Left renal cortex interstitium (tissue), 4 donors: Measurements from ENCODE around the gene SLC6A8. TPM values are rescaled to one million over a fixed set of nuclear protein-coding genes. Genes with fewer than 3 reads are reported as not detected.
A peak's percentile ranks its signal among the peaks of the same experiment; 100 is the strongest.
"Not testable (repeated sequence)": the region's sequence is repeated elsewhere in the genome, so short reads cannot be mapped to it uniquely, and the experiment has no call there.

ENCODE experiments used
- DNase-seq, 4 donors: peaks; one replicate each; pipeline ENCODE4 v3.0.0-alpha.2; 2013; ENCODE audit warnings: low read depth in 4 of 4, low spot score in 2 of 4, missing footprints in 1 of 4
- polyA plus RNA-seq, 4 donors: library from polyadenylated mRNA; unstranded; fragments of 120-200 nt; gene quantifications; one replicate each; pipeline ENCODE4 v1.2.1, GENCODE V29; 2013; ENCODE audit not compliant: insufficient read length in 4 of 4

Gene SLC6A8
- polyA plus RNA-seq, 4 donors = 44.6 to 65.3 (median 54.8) TPM

DNA sequence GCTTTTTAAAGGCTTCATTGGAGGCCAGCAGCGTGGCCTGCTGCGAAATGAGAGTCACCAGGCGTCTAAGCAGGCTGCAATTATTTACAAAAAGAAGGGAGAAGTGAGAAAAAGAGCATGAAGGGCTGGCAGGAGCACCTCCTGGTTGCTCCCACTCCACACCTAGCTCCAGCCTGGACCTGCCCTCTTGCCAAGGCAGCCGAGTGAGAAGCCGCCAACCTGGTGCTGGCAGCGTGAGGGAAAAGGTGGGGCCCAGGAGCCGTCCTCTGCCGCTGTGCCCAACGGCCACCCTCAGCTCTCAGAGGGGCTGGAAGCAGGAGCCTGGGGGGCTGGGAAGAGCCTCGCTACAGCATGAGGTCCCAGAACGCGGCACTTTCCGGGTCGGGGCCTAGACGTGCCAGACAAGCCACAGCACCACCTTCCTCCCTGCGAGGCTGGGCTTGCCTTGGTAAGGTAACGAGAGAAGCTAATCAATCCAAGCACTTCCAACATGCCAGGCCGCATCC lies 16.3 kb downstream of the SLC6A8 start:
- no peak for DNase-seq

DNA sequence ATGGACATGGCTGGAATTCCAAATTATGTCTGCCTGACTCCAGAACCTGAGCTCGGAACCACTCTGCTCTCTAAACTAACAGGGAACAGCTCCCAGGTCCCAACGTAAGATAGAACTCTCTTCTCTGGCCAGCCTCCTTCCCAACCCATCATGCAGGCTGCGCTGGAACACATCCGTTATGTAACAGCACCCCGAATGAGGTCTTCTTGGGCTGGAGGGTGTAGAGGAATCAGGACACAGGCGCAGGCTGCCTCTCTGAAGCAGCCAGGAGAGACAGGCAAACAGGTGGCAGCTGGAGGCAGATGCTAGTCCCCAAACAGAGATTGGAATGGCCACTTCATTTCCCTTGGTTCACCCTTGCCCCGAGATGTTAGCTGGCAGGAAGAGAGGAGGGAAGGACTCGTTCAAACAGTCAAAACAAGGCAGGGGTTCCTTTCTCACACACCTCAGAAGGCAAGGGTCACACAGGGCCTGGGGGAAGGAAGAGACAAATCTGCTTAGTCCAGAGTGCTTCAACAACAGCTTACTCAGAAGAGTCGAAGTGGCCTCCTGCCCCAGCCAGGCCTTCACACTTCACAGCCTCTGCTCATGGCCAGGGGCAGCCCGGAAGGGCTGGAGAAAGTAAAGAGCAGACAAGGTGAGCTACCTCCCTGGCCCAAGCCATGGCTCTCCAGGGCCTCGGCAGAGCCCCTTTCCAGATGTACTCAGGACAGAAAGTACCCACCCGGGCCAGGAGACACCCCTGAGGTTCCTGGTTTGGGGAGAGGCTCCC lies 17.1 kb downstream of the SLC6A8 start:
- not testable (repeated sequence) for DNase-seq

DNA sequence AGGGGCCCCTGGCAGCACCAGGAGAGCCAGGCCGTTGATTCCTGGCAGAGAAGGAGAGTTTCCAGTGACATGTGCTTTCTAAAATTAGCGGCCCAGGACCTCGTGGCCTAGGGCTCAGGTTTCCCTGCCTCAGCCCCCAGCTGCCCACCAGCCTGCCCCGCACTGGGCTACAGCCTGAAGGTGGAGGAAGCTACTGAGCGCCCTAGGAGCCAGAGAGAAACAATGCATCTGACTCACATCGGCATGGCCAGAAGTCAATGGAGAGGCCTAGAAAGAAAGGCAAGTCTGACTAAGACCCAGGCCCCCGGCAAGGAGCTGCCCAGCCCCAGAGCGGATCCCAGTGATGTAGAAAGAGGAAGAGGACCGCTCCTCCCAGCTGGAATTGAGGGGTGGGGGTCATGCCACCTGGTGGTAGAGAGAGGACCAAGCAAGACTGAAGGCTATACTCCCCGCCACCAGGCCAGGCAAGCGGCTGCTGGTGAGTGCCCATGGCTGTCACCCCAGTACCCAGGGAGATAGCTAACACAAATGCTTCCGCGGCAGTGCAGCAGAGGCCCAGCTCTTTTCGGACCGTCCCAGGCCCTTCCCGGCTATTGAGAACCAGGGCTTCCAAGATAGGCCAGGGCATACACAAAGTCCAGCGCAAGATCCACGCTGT lies 17.8 kb downstream of the SLC6A8 start:
- DNase-seq = not testable (repeated sequence)

DNA sequence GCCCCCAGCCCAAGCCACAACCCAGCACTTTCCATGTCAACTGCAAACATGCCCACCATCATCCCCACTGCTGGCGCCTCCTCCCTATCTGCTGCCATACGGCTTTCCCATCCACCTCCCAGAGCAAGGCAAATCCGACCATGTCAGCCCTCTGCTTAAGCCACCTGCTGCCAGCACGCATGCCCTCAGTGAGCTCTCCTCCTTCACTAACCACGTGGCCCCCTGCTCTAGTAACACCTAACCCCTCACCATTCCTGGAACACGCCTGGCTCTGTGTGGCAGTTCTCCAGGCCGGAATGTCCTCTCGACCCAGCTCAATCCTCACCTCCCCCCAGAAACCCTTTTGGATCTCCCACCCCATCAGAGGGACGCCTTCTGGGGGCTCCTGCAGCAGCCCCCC lies 19.1 kb downstream of the SLC6A8 start:
- no peak for DNase-seq

DNA sequence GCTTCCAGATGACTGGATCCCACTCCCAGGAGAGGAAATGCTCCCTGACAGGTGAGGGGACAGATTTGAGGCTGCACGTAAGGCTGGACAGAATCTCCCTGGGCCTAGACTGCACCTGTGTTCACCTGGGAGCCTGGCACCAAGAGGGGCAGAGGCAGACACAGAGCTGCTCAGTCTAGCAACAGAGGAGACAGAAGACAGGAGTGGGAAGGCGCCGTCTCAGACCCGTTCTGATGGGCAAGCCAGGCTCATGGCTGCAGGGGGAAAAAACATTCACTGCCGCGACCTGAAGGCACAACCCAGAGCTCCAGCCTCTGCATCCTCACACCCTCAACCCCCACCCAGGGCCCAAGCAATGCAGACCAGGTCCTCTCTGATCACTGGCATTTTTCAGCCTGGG lies 19.7 kb downstream of the SLC6A8 start:
- DNase-seq = no peak

DNA sequence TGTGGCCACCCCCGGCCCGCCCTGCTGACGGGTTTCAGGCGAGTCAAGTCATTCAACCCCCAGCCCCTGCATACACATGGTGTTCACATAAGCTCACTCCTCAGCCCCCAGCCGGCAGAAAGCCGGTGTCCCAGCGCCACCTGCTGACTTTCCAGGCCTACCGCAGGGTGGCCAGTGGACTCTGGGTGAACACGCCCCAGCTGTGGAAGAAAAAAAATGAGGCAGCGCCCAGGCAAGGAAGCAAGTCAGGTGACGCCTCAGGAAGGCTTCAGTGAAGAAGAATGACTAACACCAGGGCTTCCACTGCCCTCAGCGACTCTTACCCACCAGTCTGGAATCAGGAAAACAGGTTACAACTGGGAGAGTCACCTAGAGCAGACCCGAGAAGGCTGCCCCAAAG lies 20.7 kb downstream of the SLC6A8 start:
- no peak for DNase-seq

DNA sequence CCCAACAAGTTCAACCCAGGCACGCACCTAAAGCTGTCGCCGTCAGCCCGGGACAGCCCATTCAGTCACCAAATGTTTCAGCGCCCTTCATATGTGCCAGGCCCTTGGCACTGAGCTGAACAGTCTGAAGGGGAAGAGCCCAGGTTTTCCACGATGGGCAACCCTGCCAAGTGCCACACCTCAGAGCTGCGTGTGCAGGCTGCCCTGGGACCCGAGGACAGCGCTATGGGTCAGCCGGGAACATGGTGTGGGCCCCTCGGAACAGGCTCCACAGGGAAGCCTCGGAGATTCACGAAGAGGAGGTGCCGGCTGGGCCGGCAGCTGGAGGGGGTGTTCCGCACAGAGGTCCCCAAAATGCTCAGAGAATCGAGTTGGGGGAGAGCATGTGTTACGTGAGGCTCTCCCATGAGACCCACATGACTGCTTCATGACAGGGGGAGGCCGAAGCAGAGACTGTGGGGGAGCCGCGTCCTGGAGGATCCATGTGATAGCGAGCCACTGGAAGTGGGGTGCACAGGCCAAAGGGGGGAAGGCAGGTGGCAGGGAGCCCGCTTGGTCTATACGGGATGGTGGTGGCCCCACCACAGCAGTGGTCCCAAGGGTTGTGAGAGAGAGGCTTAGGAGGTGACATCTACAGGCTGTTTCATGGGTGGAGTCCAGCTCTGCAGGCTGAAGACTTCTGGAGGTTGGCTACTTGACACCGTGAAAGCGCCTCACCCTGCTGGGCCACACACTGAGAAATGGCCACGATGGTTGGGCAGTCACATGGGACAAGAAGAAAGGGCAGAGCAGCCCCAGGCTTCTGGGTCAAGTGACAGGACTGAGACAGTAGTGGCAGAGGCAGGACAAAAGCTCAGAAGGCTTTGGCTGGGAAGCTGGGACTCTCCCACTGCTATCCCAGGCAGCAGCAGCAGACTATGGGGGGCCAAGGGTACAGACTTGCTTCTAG lies 22.3 kb downstream of the SLC6A8 start:
- no peak for DNase-seq

DNA sequence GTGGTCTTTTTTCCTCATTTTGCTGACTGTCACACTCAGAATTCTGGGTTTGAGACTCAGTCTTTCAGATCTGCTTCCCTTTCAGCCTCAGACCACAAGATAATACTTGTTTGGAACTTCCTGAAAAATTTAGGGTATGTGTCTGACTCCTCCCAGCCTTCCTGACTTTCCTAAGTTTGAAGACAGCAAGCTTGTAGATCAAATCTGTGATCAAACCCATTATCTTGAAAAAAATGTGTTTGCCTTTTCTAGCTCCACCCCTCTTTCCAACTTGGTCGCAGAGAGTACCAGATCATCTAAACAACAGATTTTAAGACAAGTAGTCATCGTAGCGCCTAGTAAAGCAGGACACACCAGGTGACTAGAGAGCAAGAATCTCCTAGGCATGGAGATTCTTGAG lies 26.5 kb downstream of the SLC6A8 start:
- no peak for DNase-seq

DNA sequence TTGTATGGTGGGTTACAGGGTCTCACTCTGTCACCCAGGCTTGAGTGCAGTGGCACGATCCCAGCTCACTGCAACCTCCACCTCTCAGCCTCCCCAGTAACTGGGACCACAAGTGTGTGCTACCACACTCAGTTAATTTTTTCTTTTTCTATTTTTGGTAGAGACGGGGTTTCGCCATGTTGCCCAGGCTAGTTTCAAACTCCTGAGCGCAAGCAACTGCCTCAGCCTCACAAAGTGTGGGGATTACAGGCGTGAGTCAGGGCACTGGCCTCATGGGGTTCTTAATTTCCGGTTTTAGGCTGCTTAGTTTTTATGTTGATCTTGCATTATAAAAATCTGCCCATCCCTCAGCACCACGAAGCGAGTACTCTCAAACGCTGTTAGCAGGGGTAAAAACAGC lies 29.7 kb downstream of the SLC6A8 start:
- no peak for DNase-seq

DNA sequence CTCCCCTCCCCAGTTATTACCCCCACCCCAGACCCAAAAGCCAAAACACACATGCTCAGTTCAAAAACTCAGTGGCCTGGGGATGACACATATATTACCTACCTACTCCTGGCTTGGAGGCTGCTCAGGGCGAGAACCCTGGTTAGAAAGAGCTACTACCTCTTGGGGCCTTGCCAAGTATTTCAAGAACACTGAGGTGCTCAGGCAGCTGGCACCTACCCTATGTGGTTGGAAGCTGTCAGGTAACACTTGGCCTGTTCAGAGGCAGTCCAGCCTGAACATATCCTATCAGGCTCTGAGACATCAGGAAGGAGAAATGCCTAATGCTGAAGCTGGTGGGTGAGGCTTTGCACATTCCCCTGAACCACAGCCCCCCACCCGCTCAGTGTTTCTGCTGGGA lies 31.5 kb downstream of the SLC6A8 start:
- DNase-seq = no peak

DNA sequence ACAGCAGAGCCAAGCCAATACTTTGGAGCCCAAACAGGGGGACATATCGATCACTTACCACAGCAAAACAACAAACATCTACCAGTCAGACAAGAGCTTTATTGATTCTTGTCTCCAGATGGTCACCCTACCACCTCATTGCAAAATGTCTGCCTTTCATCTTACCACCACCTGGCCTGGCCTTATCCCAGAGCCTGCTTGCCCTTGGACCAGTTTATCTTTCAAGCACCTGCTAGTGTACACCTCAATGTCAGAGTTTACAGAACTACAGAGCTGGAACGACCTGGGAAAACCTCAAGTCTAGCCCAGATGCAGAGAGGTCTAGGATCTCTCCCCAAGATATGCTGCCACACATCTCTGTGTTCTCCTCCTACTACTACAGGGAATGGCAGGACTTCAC lies 32.0 kb downstream of the SLC6A8 start:
- no peak for DNase-seq

DNA sequence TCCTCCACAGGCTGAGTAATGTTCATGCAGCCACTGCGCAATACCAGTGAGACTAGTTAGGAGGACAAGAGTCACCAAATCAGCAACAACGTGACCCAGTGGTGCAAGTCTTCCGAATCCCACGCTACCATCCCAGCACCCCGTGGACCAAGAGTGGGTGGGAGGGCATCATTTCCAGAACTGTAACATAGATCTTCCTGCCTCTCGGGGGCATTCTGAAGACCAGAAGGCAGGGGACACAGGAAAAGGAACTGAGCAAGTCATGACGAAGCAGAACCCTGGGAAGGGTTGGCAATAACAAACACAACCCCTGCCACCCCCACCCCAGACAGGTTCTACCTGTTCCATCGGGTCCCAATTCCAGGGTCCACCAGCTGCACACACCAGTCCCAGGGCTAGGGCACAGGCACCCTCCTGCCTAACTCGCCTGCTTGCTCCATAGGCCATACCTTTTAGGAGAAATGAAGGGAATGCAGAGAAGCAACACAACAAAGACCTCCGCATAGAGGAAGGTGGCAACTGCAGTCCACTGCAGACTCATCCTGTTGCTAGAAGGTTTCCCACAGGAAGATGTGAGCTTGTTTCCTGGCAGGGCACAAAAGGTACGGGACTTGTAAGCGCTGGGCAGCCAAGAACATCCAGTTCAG lies 35.1 kb downstream of the SLC6A8 start:
- no peak for DNase-seq

DNA sequence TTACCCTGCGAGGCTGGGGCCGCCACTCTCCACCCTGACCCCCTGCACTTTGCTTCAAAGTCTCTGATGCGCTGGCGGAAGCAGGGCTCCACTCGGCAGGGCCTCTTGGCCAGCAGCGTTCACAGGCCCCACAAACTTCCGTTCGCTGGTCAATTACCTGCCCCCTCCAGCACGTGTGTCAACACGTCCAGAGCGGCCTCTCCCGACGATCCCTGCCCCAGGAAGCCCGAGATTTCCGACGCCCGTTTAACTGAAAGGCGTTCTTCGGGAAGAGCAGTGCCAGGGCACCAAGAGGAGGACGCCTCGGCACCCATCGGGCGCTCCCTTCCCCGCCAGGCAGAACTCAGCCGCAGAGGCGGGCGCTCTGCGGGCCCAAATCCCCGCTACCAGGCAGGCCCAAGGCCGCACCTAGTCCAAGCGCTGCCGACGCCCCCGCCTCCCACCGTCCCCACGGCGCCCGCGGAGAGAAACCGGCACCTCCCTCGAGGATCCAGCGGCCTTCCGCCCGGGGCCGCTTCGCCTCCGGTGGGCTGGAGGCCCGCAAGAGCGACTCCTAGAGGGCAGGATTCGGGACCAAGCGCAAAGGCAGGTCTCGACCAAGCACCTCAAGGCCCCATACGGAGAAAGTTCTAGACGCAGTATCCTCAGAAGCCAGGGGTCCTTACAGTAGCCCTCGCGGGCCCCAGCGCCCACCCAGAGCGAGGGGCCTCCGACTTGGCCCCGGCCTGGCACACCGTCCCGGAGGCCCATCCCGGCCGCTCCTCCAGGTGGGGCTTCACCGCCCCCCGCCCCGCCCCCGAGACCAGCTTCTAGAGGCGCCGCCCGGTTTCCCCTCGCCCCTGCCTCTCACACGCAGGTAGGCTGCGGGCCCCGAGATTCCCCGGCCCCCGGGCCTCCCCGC lies 35.9 kb downstream of the SLC6A8 start:
- no peak for DNase-seq

DNA sequence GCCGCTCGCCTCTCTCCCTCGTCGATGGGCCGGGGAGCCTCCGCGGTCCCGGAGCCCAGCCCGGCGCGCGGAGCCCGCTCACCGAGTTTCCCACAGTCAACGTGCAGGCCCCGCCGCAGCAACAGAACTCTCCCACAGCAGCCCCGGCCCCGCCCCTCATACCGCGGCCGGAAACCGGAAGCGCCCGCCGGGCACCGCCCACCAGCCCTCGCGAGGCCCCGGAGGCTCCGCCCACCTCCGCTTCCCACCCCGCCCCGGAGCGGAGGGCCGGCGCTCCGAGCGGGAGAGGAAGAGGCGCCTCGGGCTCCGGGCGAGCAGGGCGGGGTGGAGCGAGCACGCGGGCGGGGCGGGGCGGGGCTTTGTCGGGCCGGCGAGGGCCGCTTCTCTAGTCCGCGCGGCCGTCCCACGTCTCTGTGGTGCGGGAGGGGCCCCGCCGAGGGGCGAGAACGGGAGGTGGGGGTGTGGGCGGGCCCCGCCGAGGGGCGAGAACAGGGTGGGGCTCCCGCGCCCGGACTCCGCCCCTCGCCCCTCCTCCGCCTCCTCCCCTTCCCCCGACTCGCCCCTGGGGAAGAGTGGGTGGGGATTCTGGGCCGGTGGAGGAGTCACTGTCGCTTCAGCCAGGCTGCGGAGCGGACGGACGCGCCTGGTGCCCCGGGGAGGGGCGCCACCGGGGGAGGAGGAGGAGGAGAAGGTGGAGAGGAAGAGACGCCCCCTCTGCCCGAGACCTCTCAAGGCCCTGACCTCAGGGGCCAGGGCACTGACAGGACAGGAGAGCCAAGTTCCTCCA lies 36.7 kb downstream of the SLC6A8 start, which contains the start of the genes ABCD1 and BCAP31:
ABCD1 (plus strand) TSS at position 605 of the 787 bp plus-strand sequence. CDS start 411 bp downstream, outside the sequence.
BCAP31 (minus strand) TSS at position 136 of the 787 bp plus-strand sequence. CDS start 1,143 bp downstream, outside the sequence.
- peak in 3 of 4 donors; percentile 63 to 73 (median 68) for DNase-seq

DNA sequence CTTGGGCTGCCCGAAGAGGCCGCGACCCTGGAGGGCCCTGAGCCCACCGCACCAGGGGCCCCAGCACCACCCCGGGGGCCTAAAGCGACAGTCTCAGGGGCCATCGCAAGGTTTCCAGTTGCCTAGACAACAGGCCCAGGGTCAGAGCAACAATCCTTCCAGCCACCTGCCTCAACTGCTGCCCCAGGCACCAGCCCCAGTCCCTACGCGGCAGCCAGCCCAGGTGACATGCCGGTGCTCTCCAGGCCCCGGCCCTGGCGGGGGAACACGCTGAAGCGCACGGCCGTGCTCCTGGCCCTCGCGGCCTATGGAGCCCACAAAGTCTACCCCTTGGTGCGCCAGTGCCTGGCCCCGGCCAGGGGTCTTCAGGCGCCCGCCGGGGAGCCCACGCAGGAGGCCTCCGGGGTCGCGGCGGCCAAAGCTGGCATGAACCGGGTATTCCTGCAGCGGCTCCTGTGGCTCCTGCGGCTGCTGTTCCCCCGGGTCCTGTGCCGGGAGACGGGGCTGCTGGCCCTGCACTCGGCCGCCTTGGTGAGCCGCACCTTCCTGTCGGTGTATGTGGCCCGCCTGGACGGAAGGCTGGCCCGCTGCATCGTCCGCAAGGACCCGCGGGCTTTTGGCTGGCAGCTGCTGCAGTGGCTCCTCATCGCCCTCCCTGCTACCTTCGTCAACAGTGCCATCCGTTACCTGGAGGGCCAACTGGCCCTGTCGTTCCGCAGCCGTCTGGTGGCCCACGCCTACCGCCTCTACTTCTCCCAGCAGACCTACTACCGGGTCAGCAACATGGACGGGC lies 37.5 kb downstream of the SLC6A8 start:
- DNase-seq = no peak

DNA sequence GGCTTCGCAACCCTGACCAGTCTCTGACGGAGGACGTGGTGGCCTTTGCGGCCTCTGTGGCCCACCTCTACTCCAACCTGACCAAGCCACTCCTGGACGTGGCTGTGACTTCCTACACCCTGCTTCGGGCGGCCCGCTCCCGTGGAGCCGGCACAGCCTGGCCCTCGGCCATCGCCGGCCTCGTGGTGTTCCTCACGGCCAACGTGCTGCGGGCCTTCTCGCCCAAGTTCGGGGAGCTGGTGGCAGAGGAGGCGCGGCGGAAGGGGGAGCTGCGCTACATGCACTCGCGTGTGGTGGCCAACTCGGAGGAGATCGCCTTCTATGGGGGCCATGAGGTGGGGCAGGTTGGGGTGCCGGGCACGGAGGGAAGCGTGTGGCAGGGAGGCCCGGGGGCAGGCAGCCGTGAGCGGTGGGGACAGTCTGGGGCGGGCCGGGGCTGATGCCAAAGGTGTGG lies 38.1 kb downstream of the SLC6A8 start:
- DNase-seq = no peak
